Measurements from ENCODE around the gene CEP192. TPM values are rescaled to one million over a fixed set of nuclear protein-coding genes. Genes with fewer than 3 reads are reported as not detected.

CEP192 gene
- total RNA-seq, 1 experiment from 2014 or later: 24.3 TPM

DNA sequence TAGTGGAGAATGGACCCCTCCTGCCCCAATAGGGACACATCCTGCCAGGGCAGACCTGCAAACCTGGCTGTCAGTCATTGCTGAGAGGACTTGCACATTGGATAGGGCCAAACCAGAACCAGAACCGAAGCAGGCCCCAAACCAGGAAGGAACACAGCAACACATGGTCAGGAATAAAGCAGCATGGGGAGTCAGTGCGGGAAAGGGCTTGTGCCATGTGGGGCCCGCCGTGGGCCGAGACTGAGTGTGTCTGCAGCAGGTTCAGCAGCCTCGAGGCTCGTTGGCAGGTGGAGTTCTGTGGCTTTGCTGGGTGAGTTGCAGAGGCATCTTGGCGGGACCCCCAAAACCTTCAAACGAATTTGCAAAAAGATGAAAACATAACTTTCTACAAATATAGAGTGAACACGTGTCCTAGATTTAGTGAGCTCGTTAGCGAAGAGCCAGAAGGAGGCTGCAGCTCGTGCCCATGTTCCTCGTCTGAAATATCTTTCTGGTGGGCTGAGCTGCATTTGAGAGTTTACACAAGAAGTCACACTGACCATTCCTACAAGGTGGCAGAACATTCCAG lies 182.5 kb downstream of the CEP192 start:
- H3K27ac ChIP-seq (ENCODE audit: low read depth, low read length): no peak overlapping the region
- no peak overlapping the region for H3K4me3 ChIP-seq (replicated peaks in 1 of 2; ENCODE audit: low read depth in 1 of 2, low read length in 2 of 2)
- H3K4me2 ChIP-seq (ENCODE audit: low read length): no peak overlapping the region
- intact Hi-C loops (cut with micrococcal nuclease): no loop called here
- H2AFZ ChIP-seq (ENCODE audit: low read depth, low read length, poor library complexity, severe bottlenecking): no peak overlapping the region
- no peaks in the 10 kb centered on the region for H3K36me3 ChIP-seq (ENCODE audit: control insufficient read depth in 1 of 2, insufficient read depth in 2 of 2, low read length in 2 of 2)
- no peak for DNase-seq (ENCODE audit: low read depth, low spot score)
- ATAC-seq: no peak
- H3K9me2 ChIP-seq (ENCODE audit: insufficient read depth): no peaks in the 10 kb centered on the region
- no peaks in the 10 kb centered on the region for H3K4me1 ChIP-seq (ENCODE audit: control insufficient read depth in 1 of 2, insufficient read depth in 2 of 2, low read length in 2 of 2)
- H3K9me3 ChIP-seq (ENCODE audit: control insufficient read depth in 1 of 2, insufficient read depth in 1 of 2, low read depth in 1 of 2, low read length in 2 of 2): no peaks in the 10 kb centered on the region
- ChIA-PET RAD21 (ENCODE audit: low non-redundant PET in 1 of 2, low total read pairs in 2 of 2, uncharacterized antibody in 2 of 2, unreplicated experiment in 2 of 2) (no interaction called here), POLR2A (no interaction called here), CTCF (interaction anchor here (1.2 kb wide), 1 partner anchor 14 kb away, joined by 4 read pairs; no protein-coding TSS in a partner anchor)
- no peak for TF ChIP-seq TCF7L2 (IDR thresholded peaks at IDR 0.05; ENCODE audit: borderline replicate concordance, extremely low read depth, insufficient read depth, insufficient read length)
- no peak for TF ChIP-seq CBX3 (IDR thresholded peaks at IDR 0.05; ENCODE audit: low read depth)
- no peak for TF ChIP-seq JUND (IDR thresholded peaks at IDR 0.05)
- no peak for TF ChIP-seq ZFX (IDR thresholded peaks at IDR 0.05)
- no peak for TF ChIP-seq CEBPB (IDR thresholded peaks at IDR 0.05; ENCODE audit: low read depth)
- TF ChIP-seq SRF (IDR thresholded peaks at IDR 0.05; ENCODE audit: low read depth): no peak
- TF ChIP-seq FOSL1 (IDR thresholded peaks at IDR 0.05; ENCODE audit: low read depth): no peak
- no peak for TF ChIP-seq ELF1 (IDR thresholded peaks at IDR 0.05; ENCODE audit: borderline replicate concordance, low read depth)
- BruUV-seq (replicated peaks): no TSS peak
- H3K9ac ChIP-seq (ENCODE audit: low read length): no peak overlapping the region
- H3K27me3 ChIP-seq (ENCODE audit: insufficient read depth, low read length): no peaks in the 10 kb centered on the region
- no peaks in the 10 kb centered on the region for H4K20me1 ChIP-seq (ENCODE audit: insufficient read depth)
- H3K79me2 ChIP-seq (ENCODE audit: insufficient read depth, low read length): no peaks in the 10 kb centered on the region

Other genes starting within 250 kb of the CEP192 start
- gene PTPN2, start 107.1 kb upstream of the CEP192 start, total RNA-seq (2021; ENCODE audit: unreplicated experiment): 50.3 TPM
- gene SEH1L, start 43.4 kb upstream of the CEP192 start, total RNA-seq (2021; ENCODE audit: unreplicated experiment): 83.7 TPM
- 1.2 TPM for gene LDLRAD4, start 227.4 kb downstream of the CEP192 start, total RNA-seq (2021; ENCODE audit: unreplicated experiment)